ENCODE results near the gene SULT4A1.

- no peak for TF ChIP-seq CTCF (conservative IDR thresholded peaks at IDR 0.05; ENCODE audit: low read length)
- TF ChIP-seq EZH2phosphoT487 (IDR thresholded peaks at IDR 0.05; ENCODE audit: borderline replicate concordance, low read depth, low read length), result no peak
Observed at GRCh38 chr22:43789452-43789851, 72.9 kb downstream of the SULT4A1 start.
